AG09319 (cell line): ENCODE data around the gene HPCAL1.

Experiments used
- DNase-seq: peaks from one replicate; pipeline ENCODE4 v3.0.0-alpha.2; 2010; ENCODE audit warnings: low read depth; ENCODE audit errors: extremely low read depth
- TF ChIP-seq, protein P1 (sequence below): IDR thresholded peaks from 2 replicates; pipeline ENCODE4 v1.5.1; 2011; ENCODE audit warnings: low read depth, mild to moderate bottlenecking, inconsistent platforms, low read length, moderate library complexity

HPCAL1 gene

DNA sequence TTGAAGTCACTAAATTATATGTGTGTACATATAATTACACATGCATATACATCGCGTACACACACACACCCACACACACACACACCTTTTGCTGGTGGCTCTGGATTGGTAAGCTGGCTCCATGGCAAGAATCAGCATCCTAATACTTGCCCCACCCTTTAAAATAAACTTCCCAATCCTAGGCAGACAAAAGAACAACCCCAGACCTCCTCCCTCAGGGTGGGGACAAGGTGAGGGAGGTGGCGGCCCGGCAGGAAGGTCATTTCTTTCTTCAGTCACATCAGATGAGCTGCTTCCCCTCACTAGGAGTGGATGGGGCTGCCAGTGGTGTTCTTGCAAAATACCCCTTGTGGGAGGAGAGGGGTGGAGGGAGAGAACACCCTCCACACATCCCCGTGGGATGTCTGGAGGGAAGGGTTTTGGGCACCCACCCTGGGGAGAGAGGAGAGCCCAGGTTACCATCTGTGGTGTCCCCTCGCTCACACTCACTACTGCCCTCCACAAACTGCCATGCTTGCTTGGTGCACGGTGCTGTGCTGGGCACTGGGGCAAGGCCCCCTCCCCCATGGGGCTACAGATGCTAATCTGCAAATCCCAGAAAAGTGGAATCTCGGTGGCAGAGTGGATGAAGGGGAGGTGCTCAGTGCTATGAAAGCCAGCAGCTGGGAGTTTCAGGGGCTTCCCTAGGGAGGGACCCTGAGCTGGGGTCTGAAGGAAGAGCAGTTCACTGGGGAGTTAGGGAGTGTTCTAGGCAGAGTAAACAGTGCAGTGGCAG is 81.4 kb downstream of the HPCAL1 start:
- DNase-seq, result no peak
- TF ChIP-seq, protein P1, sequence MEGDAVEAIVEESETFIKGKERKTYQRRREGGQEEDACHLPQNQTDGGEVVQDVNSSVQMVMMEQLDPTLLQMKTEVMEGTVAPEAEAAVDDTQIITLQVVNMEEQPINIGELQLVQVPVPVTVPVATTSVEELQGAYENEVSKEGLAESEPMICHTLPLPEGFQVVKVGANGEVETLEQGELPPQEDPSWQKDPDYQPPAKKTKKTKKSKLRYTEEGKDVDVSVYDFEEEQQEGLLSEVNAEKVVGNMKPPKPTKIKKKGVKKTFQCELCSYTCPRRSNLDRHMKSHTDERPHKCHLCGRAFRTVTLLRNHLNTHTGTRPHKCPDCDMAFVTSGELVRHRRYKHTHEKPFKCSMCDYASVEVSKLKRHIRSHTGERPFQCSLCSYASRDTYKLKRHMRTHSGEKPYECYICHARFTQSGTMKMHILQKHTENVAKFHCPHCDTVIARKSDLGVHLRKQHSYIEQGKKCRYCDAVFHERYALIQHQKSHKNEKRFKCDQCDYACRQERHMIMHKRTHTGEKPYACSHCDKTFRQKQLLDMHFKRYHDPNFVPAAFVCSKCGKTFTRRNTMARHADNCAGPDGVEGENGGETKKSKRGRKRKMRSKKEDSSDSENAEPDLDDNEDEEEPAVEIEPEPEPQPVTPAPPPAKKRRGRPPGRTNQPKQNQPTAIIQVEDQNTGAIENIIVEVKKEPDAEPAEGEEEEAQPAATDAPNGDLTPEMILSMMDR, result no peak

DNA sequence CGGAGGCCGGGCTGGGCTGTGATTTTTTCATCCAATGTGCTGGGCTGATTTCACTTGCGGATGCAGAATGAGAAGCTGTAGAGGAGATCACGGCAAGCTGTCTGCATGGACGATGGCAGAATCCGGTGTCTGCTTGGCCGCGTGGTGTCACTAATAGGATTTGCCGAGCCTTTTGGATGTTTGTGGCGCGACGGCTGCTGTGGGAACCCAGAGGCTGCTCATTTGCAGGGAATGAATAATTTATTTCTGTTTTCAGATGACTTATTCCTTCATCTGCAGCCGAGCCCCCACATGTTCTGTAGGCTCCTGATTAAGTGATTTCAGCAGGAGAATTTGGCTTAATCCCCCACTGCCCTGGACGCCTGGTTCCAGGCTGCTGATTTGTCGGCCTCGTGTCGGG is 82.8 kb downstream of the HPCAL1 start:
- no peak for DNase-seq
- TF ChIP-seq, protein P1, result no peak

DNA sequence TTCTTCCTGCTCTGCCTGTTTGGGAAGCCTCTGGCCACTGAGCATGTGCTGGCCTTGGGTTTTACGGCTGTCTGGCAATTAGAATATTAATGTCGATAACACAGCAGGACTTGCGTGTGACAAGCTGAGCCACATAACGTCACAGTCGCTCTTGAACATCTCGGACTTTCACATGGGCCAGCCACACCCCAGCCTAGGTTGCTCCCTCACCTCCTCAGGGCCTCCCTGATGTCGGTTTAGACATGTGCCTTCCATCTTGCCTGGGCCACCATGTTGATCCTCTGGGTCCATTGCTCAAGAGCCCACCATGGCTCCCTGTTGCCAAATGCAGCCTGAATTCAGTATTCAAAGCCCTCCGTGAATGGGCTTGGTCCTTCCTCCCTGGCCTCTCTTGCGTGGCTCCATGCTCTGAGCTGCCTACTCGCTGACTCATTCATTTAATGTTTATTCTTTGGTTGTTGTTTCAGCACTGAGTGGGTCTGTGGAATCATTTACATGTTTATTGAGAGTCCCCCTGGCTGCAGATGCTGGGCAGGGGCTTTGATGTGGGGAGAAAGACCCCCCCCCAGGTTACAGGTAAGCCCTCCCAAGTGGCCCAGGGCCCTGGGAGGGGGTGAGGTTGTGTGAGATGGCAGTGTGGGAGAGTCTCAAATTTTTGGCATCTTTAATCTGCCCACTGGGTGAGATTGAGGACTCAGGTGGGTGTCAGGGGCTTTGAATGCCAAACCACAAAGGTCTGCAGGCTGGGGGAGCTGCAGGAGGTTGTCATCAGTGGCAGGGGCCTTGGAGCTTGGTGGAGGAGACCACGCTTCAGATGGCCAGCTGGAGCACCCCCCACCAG is 83.4 kb downstream of the HPCAL1 start:
- TF ChIP-seq, protein P1, result no peak; the same call in 1 of the 2 replicates
- DNase-seq, result no peak

DNA sequence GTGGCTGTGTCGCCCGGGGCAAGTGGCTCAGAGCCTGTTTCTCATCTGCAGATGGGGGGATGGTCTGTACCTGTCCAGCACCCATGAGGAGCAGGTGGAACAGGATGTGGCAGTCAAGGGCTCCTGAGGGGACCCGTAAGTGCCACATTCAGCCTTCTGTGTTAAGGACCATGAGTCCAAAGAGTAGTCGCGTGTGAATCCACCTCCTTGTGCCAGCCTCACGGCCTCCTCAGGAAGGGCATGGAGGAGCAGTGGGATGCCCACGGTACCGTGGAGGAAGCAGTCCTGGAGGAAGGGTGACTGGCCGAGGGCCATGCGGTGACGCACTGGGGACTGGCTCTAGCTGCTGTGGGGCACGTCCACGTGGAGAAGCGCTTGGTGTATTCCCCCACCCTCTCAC is 84.3 kb downstream of the HPCAL1 start:
- TF ChIP-seq, protein P1, result no peak
- DNase-seq, result no peak

DNA sequence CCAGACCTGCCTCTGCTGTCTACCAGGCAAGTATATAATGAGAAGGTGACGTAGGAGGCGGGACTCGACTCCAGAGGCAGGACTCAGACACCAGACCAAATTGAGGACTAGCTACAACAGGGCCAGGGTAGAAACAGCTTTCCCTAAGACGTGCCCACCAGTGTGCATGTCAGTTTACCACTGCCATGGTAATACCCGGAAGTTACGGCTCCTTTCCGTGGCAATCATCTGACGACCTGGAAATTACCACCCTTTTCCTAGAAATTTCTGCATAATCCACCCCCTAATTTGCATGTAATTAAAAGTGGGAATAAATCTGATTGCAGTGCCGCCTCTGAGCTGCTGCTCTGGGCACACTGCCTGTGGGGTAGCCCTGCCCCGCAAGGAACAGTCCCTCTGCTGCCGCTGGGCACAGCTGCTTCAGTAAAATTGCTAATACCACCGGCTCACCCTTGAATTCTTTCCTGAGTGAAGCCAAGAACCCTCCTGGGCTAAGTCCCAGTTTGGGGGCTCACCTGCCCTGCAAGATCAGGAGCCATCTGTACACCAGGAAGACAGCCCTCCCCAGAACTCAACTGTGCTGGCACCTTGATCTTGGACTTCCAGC is 86.4 kb downstream of the HPCAL1 start:
- TF ChIP-seq, protein P1, result no peak

DNA sequence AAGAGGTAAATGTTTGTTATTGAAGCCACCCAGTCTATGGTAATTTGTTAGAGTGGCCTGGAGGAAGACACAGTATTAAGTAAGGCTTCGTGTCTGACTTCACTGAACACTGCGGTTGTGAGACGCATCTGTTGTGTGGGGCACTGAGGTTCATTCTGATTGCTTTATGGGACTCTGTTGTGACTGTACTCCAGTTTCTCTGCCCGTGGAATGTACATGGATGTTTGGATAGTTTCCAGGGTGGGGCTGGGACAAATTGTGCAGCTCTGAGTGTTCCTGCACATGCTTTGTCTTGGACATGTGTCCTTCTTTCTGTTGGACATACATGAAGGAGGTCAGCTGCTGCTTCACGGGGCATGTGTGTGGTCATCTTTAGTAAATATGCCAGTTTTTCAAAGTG is 86.9 kb downstream of the HPCAL1 start:
- DNase-seq, result no peak
- TF ChIP-seq, protein P1, result no peak

More for the DNA sequence above, 86.4 kb downstream of the HPCAL1 start:
- DNase-seq, result no peak

DNA sequence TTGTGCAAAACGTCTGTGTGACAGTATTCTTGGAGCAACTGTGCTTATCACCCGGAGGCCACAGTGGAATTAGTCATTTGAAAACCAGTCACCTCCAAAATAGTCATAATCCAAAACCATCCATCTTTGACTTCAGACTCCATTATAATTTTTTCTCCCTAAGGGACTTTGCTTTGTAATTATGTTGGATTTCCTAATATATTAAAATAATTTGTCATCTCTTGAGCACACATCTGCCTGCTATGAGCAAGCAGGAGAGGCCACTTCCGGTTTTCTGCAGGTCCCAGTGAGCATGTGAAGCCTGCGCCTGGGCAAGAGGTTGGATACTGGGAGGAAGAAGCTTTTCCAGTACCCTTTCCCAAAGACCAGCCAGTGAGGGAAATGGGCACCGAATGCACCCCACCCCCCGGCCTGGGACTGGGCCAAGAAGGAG is 87.7 kb downstream of the HPCAL1 start:
- DNase-seq, result no peak
- TF ChIP-seq, protein P1, result no peak
